Globus pallidus (tissue), 1 donor: ENCODE data around the gene F2RL3.
"Not testable (repeated sequence)": the region's sequence is repeated elsewhere in the genome, so short reads cannot be mapped to it uniquely, and the experiment has no call there.

Experiments used
- DNase-seq: peaks from one replicate; pipeline ENCODE4 v3.0.0-alpha.2; 2015; ENCODE audit warnings: low spot score

Gene F2RL3

DNA sequence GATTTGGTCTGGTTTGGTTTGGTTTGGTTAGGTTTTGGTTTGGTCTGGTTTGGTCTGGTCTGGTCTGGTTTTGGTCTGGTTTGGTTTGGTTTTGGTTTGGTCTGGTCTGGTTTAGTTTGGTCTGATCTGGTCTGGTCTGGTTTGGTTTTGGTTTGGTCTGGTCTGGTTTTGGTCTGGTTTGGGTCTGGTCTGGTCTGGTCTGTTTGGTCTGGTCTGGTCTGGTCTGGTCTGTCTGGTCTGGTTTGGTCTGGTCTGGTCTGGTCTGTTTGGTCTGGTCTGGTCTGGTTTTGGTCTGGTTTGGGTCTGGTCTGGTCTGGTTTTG is 13.9 kb upstream of the F2RL3 start:
- DNase-seq: not testable (repeated sequence)

DNA sequence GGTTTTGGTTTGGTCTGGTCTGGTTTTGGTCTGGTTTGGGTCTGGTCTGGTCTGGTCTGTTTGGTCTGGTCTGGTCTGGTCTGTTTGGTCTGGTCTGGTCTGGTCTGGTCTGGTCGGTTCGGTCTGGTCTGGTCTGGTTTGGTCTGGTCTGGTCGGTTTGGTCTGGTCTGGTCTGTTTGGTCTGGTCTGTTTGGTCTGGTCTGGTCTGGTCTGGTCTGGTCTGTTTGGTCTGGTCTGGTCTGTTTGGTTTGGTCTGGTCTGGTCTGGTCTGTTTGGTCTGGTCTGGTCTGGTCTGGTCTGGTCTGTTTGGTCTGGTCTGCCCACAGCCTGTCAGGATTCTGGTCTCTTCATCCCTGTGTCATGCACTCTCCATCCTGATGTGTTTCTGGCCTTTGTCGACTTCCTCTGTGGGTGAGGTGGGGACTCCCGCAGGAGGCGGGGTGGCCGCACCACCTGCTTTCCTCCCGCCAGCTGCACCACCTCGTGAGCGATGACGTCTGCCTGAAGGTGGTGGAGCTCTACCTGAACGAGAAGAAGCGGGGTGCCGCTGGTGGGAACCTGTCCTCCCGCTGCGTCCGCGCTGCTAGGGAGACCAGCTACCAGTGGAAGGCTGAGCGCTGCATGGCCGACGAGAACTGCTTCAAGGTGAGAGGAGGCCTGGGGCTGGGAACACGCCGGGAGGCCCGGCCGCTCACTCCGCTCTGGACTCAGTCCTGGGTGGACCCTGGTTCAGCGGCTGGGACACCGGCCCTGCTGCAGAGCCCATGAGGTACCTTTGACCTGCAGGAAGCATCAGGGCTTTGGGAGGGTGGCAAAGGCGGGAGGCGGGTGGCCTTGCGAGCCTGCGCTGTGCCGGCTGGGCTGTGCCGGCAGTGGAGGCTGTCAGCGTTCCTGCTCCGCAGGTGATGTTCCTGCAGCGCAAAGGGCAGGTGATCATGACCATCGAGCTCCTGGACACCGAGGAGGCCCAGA is 12.9 kb upstream of the F2RL3 start:
- no peak for DNase-seq

DNA sequence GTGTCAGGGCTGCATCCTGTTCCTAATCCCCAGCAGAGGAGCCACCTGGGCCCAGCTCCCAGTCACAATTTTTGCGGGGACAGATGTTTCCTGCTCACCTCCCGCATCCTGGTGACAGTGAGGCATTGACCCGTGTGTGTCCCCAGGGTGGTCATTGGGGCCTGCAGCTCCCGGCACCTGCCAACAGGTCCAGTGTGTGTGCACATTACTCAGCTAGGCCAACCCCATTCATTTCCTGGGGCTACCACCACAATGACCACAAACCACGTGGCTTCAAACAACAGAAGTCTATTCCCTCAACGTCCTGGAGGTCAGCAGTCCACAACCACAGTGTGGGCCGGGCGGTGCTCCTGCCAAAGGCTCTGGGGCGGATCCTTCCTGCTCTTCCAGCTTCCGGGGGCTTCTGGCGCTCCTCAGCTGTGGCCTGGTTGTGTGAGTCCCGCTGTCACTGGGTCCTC is 11.9 kb upstream of the F2RL3 start:
- DNase-seq: no peak

DNA sequence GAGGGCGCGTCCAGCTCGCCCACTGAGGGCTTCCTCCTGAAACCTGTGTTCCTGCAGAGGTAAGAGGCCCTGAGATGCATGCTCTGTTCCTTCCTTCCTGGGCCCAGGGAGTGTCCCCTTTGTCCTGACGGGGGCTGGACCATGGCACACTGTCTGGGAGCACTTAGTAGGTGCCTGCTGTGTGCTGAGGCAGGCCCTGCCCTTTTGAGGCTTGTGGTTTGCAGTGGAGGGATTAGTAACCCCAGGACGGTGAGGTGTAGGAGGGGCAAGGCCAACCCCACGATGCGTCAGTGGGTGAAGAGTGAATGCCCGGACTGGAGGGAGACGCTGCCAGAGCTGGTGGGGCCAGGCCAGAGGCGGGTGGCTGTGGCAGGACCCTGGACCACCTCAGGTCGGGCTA is 11.2 kb upstream of the F2RL3 start:
- no peak for DNase-seq

DNA sequence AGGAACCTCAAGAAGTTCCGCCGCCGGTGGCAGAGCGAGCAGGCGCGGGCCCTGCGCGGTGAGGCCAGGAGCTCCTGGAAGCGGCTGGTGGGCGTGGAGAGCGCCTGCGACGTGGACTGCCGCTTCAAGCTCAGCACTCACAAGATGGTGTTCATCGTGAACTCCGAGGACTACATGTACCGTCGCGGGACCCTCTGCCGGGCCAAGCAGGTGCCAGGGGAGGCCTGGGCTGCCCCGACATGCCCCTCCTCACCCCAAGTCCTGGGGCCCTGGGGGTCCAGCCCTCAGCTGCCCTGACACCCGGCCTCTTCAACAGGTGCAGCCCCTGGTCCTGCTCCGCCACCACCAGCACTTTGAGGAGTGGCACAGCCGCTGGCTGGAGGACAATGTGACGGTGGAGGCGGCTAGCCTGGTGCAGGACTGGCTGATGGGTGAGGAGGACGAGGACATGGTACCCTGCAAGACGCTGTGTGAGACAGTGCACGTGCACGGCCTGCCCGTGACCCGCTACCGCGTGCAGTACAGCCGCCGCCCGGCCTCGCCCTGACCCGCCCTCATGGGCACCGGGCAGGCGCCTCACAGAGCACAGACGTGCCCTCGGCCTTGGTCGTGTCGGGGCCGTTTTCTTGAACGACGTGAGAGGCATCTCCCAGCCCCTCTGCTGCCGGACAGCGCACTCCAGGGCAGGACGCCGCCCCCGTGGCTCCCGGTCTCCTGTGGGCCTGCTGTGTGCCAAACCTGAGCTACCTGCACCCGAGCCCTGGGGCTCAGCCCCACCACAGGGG is 10.4 kb upstream of the F2RL3 start:
- DNase-seq: no peak

DNA sequence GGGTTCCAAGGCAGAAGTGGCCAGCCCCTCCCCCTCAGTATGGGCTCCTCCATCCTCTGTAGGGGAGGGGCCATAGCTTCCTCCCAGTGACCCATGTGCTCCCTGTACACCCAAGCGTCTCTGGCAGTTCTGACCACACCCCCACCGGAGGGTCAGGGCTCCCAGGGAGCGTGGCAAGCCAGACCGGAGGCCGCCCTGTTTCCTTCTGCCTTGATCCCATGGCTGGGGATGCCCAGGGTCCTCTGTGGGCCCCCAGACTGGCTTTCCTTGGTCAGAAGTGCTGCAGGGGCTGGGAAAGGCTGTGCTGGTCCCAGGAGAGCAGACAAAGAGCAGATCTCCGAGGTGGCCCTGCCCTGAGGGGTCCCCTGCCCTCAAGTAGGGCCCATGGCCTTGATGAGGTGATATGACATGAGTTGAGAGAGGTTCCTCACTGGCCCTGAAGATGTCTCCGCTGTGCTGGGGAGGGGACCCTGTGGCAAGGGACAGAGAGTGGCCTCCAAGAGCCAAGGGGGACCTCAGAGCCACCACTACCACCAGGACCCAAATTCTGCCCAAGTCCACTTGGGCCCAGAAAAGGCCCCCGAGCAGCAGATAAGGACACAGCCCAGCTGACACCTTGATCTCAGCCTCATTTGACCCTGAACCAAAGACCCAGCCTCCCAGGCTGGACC is 7.8 kb upstream of the F2RL3 start:
- DNase-seq: no peak

DNA sequence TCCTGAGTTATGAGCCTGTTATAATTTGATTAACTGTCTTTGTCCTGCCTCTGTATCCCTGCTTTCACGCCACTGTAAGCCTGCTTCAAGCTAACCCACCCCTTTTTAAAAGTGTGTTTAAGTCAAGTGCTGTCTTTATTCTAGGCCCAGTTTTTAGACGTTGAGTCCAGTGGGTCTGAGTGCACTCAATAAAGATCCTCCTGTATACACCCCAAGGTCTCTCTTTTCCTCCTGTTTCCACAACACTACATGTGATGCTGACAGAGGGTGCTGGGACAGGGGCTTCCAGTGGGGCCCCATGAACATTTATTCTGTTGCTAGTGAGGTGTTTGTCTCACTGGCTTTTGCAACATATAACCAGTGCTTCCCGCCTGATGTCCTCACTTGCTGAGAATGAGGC is 6.7 kb upstream of the F2RL3 start:
- no peak for DNase-seq

DNA sequence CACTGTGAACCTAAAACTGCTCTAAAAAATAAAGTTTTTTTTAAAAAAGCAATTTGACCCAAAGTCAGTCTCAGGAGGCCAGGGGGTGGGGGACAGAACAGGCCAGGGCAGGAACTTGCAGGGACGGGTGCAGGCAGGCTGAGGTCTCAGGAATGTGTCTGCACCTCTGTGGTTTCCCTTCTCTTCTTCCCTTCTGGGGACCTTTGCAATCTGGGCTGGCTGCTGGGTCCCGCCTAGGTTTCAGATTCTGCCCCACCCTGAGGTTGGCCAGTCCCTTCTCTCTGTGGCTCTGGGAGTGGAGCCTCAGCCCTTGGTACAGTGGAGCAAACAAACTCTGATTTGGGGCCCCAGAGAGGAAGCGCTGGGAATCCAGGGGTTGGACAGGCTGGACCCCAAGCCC is 5.3 kb upstream of the F2RL3 start:
- DNase-seq: no peak

DNA sequence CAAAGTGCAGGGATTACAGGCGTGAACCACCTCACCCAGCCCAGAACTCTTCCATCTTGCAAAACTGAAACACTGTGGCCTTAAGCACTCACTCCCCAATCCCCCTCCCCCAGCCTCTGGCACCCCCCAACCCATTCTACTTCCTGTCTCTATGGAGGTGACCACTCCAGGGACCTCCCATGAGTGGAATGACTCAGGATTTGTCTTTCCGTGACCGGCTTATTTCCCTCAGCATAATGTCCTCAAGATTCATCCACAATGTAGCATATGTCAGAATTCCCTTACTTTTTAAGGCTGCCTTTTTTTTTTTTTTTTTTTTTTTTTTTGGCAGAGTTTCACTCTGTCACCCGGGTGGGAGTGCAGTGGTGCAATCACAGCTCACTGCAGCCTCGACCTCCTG is 3.6 kb upstream of the F2RL3 start:
- DNase-seq: no peak

DNA sequence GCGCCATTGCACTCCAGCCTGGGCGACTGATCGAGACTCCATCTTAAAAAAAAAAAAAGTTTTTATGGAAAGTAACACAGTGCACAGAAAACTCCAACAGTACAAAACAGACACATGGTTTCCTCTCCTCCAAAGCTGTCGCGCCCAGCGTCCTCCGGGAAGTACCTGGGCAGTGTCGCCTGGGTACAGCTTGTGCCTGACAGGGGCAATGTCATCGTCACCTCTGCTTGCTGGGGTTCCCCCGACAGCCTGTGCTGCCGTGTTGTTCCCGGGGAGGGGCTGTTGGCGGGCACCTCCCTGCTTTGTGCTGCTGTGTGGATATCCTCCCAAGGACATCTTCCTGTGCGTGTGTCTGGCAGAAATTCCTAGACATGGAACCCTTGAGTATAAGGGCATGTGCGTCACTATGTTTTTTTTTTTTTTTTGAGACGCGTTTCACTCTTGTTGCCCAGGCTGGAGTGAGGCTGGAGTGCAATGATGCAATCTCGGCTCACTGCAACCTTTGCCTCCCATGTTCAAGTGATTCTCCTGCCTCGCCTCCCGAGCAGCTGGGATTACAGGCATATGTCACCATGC is 2.4 kb upstream of the F2RL3 start:
- no peak for DNase-seq

DNA sequence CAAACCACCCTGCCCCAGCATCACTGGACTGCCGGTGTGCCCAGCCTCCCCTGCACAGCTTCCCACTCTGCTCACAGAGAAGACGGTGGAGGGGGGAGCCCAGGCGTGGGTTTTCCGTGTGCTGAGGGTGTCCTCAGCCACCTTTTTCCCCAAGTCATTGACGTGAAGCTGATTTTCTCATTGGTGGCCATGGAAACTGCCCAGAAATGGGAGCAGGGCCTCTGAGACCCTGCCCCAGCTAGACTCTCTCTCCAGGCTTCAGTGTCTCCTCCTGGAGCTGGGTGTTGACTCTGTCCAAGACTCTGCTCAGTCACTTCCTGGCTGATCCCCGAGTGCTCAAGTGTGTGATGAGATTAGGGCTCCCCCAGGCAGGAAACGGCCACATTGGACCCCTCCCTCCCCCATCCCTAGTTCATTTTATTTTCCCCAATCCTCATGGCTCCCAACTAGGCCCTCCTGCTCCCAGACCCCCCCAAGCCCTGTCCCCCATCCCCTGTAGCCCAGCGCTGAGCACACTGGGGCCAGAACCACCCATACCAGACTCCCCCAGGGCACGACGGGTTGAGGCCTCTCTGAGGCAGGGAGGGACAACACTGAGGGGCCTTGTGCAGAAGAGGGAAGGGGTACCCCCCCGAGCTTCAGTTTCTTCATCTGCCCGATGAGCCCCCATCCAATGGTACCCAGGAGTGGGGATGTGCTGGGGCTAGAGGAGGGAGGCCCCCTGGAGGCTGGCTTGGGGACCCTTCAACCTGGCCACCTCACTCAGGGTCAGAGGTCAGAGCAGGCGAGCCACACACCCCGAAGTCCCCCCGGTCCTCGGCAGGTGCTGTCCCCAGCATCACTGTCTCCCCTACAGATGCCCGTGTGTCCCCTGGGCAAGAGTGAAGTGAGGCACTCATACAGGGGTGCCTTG is 1.2 kb upstream of the F2RL3 start:
- DNase-seq: no peak

DNA sequence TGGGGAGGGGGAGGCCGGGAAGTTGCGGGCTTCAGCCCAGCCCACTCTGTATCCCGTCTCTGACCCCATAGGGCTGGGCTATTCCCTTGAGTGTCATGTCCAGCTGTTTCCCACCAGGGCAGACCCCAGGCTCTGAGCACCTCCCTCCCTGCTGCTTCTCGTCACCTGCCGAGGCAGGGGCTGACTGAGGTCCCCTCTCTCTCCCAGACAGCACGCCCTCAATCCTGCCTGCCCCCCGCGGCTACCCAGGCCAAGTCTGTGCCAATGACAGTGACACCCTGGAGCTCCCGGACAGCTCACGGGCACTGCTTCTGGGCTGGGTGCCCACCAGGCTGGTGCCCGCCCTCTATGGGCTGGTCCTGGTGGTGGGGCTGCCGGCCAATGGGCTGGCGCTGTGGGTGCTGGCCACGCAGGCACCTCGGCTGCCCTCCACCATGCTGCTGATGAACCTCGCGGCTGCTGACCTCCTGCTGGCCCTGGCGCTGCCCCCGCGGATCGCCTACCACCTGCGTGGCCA is 625 bp downstream of the F2RL3 start:
- DNase-seq: no peak

DNA sequence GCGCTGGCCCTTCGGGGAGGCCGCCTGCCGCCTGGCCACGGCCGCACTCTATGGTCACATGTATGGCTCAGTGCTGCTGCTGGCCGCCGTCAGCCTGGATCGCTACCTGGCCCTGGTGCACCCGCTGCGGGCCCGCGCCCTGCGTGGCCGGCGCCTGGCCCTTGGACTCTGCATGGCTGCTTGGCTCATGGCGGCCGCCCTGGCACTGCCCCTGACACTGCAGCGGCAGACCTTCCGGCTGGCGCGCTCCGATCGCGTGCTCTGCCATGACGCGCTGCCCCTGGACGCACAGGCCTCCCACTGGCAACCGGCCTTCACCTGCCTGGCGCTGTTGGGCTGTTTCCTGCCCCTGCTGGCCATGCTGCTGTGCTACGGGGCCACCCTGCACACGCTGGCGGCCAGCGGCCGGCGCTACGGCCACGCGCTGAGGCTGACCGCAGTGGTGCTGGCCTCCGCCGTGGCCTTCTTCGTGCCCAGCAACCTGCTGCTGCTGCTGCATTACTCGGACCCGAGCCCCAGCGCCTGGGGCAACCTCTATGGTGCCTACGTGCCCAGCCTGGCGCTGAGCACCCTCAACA is 1.2 kb downstream of the F2RL3 start:
- DNase-seq: no peak

DNA sequence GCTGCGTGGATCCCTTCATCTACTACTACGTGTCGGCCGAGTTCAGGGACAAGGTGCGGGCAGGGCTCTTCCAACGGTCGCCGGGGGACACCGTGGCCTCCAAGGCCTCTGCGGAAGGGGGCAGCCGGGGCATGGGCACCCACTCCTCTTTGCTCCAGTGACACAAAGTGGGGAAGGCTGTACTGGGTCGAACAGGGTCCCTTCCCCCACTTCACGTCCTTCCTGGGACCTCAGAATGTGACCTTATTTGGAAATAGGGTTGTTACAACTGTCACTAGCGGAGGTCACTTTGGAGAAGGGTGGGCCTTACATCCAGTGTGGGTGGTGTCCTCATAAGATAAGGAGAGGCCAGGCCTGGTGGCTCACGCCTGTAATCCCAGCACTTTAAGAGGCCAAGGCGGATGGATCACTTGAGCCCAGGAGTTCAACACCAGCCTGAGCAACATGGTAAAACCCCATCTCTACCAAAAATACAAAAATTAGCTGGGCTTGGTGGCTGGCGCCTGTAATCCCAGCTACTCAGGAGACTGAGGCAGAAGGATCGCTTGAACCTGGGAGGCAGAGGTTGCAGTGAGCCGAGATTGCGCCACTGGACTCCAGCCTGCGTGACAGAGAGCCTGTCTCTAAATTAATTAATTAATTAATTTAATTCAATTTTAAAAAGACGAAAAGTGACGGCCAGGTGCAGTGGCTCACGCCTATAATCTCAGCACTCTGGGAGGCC is 1.8 kb downstream of the F2RL3 start:
- DNase-seq: no peak

DNA sequence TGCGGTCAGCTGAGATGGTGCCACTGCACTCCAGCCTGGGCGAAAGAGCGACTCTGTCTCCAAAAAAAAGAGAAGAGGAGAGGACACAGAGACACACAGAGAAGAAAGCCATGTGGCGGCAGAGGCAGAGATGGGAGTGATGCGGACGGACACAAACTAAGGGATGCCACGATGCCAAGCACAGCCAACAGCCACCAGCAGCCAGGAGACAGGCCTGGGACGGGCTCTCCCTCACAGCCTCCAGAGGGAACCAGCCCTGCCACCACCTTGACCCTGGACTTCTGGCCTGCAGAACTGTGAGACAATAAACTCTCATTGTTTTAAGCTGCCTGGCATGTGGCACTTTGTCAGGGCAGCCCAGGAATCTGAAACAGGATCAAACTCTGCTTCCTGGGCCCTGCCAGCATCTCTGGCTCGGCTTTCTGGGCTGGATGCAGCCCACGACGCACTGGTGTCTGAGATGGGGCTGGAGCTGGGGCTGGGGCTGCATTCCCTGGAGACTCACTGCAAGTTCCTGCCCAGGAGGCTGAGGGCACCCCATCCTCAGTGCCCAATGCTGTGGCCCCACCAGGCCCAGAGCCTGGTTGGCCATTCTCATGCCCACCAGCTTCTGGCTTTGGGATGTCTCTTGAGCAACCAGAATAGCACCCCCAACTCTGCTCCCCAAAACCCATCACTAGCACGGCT is 3.0 kb downstream of the F2RL3 start:
- no peak for DNase-seq

DNA sequence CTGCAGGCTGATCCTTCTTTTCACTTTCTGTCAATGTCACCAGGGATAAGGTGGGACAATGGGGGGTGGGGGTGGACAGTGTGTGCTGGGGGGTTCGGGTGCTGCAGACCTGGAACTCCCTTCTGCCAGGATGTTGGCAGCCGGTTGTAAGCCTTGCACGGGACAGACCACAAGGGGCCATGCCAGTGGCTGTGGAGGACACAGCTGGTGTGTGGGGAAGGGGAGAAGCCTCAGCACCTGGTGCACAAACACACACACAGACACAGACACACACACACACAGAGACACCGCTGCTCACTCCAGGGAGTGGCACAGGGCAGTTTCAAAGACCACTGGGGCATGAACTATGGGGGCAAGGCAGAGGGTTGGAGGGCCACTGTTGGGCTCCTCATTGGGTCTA is 3.6 kb downstream of the F2RL3 start:
- no peak for DNase-seq

DNA sequence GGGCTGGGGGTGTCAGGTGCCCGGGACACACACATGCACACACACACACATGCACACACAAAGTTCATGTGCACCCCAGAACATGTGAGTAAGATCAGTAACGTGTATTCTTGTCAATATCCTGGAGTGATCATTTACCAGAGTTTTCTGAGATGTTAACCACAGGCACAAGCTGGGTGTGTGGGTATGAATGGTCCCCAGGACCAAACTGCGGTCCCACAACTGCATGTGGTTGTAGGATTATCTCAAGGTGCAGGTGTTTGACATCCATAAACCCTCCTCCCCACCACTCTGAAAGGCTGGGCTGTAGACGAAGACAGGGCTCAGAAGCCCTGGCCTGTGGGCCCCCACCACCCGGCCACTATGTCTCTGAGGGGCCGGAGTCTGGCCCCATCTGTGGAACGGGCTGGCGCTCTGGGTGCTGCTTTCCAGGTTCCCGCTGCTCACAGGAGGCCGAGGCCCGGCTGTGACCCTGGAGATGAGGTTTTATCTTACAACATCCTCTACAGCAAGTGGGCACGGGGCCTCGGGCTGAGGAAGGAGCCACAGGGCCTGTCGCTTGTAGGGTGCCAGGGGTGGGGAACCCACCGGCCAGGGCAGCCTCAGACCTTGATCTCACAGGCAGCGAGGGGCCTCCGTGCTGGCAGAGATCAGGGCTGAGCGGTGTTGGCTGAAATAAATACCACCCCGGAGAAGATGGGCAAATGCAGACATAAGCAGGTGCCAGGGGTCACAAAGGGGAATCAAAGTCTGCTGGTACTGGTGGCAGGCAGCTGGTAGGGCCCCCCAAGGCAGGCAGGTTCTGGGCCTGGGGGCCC is 4.3 kb downstream of the F2RL3 start:
- no peak for DNase-seq

DNA sequence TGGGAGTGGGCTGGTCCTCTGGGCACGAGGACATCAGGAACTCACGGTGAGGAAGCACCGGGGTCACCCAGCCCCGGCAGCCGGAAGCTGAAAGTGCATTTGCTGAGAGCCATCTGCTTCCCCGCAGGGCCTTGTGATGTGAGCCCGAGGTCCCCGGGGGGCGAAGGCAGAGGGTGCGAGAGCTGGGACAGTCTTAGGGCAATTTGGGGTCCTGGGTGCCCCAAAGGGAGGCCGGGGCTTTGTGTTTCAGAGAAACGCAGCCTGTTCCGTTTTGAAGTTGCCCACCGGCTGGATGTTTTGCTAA is 4.8 kb downstream of the F2RL3 start:
- DNase-seq: no peak

DNA sequence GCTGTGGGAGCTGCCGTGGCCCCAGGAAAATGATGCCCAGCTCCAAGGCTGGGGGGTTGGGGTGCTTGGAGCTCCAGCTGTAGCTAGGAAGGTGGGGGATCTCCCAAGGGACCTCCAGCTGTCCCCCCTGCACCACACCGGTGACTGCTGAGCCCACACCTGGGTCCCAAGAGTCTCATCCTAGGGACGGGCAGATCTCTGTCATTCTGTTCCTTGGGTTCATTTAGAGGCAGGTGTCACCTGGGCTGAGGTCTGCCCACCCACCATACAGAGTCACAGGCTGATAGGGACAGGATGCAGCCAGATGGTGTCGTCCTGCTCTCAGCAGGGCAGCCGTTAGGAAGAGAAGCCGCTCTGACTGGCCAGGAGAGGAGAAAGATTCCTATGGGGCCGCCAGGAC is 5.3 kb downstream of the F2RL3 start:
- no peak for DNase-seq
